ENCODE measurements around the gene HNF1B.

The HNF1B gene

DNA sequence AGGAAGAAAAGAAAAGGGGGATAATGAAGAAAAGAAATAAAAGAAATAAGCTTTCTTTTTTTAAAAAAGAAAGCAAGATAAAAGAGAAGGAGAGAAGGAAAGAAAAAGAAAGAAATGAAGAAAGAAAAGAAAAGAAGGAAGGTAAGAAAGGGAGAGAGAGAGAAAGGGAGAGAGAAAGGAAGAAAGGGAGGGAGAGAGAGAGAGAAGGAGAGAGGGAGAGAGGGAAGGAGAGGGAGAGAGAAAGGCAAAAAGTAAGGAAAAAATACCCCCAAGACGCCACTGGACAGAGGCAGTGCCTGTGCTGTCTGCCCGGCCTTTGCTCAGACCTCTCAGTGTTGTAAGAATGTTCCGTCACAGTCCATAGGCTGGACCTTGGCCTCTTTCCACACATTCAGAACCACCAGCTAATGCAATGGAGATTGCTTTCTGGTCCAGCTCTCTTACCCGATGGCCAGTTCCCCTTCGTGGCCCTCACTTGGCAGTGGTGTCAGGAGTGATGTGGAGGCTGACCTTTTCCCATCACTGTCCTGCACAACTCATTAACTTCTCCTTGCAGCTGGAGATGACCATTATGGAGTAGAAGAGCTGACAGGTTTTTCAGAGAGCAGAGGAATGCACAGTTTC, 14.3 kb upstream of the HNF1B start:
- FAIRE-seq = no peak

- no peak for FAIRE-seq
These were observed 11.2 kb upstream of the HNF1B start for GRCh38 chr17:37756051-37756450.

DNA sequence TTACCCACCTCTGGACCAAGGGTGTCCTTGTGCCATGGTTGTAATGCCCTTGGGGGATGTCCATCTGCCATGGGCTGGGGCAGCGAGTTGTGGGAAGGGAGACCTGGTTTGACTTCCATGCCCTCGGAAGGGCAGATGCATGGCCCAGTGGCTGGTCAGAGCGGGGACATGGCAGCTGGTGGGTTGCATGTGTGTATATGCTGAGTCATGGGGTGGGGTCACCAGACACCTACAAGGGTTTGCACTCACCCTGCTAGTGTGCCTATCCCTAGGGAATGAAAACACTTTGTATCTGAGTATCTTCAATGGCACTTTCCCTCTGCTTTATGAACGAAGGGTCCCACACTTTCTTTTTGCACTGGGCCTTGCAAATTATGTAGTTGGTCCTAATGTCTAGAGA, 10.6 kb upstream of the HNF1B start:
- no peak for FAIRE-seq

DNA sequence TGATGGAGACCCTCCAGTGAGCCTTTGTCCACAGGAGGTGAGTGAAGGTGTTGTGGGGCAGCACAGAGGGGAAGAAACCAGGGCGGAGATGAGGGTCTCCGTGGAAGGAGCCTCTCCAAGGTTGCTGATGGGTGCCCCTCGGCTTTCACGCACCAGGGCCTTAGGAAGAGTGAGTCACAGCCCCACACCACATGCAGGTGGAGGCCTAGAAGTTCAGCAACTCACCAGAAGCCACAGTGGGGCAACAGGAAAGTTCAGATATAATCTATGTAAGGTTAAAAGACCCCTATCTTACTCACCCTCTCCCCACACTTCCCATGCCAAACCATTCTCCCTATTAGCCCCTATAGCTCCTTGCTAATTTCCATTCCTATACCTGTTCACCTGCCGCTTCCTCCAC, 9.5 kb upstream of the HNF1B start:
- FAIRE-seq = no peak

DNA sequence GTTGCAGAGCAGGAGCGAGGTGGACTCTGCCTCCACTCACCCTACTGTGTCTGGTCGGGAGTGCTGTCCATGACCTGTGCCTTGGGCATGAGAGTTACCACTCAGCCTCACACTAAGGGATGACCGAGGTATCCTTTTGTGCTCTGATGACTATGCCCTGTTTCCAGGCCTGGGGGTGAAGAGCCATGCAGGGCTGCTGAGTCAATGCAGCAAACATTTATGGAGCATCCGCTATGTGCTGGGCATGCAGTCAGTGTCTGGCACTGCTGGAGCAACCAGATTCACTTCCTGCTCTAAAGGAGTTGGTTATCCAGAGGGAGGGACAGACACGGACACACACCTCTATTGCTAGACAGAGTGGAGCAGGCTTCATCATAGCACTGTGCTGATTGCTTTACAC, 7.6 kb upstream of the HNF1B start:
- FAIRE-seq = no peak

DNA sequence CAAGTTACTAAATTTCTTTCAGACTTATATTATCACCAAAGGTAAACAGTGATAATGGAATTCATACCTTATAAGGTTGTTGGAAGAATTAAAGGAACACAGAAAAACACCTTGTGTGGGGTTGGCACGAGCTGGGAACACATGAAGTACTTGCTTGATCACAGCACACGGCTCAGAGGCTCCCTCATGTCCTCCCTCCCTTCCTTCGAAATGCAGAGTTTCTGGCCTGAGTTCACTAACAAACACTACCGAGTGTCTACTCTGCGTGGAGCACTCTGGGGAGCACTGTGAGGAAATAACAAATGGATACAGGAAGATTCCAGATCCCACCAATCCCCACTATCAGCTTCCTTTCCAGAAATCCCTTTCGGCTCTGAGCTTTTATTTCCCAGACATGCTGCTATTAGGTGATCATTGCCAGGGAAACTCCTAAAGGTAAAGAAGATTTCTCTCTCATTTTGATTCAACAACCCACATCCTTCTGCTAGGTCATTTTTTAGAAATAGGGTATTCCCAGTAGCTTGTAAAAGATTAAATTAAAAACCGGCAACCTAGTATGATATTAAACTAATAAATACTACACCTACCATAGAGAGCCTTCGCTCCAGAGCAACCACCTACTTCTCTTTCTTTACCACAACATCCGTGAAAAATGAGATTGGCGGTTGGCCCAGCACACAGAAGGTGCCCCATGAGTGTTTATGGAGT, 6.1 kb upstream of the HNF1B start:
- FAIRE-seq = no peak

DNA sequence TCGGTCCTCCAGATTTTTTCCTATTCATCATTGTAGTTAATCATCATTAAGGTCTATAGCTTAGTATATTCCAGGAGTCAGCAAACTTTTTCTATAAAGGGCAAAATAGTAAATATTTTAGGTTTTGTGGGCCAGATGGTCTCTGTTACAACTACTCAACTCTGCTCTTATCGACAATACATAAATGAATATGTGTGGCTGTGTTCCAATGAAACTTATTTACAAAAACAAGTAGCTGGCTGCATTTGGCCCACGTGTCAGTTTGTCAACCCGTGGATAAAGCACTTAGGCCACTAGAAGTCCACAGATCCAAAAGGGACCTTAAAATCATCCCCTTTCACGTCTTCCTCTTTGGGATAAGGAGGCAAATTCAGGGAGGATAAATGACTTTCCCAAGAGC, 5.4 kb upstream of the HNF1B start:
- FAIRE-seq = no peak

- no peak for FAIRE-seq
These were observed 2.4 kb upstream of the HNF1B start for GRCh38 chr17:37747222-37747621.

- no peak for FAIRE-seq
These were observed 1.8 kb upstream of the HNF1B start for GRCh38 chr17:37746617-37747016.

GRCh38 chr17:37745801-37746426, 1.1 kb upstream of the HNF1B start:
- no peak for FAIRE-seq

- FAIRE-seq = no peak
These were observed 279 bp downstream of the HNF1B start for GRCh38 chr17:37744633-37744927.

GRCh38 chr17:37743875-37744632, 805 bp downstream of the HNF1B start:
- no peak for FAIRE-seq

- no peak for FAIRE-seq
These were observed 1.3 kb downstream of the HNF1B start for GRCh38 chr17:37743612-37743874.

DNA sequence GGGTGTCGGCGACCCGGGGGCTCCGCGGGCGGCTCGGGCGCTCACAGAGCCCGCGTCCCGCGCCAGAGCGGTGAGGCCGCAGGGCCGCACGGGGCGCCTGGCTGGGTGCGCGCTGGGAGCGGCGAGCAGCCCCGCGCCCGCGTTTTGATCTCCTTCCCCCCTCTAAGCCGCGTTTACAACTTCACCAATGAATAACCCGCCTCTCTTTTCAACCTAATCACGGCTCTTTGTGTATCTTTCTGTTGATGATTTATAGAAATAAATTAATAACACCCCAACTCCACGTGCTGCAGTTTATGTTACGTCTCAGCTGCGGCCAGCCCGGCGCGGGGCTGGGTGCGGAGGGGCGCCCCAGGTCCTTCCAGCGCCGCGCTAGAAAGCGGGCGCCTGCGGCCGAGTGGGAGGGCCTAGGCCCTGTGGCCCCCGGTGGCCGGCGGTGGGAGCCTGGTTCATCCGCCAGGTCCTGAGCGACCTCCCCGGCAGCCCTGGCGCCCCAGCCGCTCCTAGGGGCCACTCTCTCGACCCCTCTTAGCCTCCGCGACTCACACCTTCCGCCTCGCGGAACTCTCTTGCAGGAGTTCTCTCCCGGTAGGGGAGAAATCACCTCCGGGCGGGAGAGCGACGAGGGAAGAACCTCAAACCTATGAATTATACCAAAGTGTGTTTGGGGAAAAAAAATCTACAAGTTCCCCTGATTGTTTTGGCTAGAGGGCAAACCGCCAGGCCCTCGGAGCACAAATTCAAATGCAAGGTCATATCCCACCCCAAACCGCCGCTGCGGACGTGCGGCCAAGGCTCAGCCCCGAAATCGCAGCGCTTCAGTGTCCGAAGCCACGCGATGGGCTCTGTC, 1.9 kb downstream of the HNF1B start:
- FAIRE-seq = no peak

DNA sequence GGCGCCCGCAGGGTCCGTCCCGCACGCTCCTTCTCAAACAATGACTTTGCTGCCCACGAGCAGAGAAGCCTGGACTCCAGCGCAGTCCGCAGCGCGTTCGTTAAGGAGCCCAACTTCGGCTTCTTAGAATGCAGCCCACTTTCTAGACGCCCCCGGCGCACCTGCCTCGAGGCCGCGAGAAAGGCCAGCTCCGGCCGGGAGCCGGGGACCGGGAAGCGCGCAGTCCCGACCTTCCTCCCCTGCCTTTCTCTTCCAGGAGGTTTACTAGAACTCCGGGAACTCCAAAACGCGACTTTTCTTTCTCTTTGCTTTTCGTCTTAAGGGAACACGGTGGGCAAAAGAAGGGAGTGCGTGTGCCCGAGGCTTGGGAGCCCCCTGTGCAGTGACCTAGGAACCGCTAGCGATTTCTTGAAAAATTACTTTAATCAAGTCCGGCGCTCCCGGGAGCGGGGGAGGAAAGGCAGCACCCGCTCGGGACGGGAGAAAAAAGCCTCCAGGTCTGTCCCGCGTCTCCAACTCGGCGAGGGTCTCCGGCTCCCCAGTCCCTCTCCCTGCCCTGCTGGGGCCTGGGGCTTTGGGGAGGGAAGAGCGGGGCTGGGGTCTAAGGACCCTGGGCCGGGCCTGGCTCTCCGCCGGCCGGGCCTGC, 2.6 kb downstream of the HNF1B start:
- FAIRE-seq = no peak

DNA sequence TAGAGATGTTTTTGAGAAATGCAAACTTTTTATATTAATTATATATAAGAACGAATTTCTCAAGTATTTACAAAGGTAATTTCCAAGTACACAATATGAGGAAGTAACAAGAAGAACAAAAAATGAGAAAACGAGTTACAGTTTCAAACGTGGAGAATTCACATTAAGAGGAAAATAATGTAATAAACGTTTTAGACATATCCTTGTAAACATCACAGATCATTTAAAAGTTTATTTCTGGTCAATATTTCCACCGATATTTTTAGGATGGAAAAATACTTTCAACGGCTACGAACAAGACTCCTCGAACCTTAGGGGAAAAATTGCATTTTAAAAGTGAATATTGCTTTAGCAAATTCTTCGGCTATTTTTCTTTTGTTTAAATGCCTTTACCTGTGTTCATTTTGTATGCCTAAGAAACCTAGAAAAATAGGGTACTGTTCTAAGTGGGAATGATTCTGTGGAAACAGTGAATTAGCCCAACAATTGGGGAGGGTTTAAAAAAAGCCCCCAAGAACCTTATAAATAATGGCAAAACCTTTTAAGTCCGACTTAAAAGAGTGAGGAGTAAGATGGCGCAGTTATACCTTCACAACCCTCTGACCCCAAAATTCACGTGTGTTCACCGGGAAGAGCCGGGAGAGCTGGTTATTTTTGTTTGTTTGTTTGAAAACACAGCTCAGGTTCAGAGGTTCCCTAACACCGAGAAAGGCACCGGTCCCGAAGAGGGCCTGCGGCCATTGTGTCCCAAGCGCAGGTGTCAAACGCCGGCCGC, 3.3 kb downstream of the HNF1B start:
- no peak for FAIRE-seq

- no peak for FAIRE-seq
These were observed 3.9 kb downstream of the HNF1B start for GRCh38 chr17:37740915-37741314.

GRCh38 chr17:37737971-37738370, 6.9 kb downstream of the HNF1B start:
- FAIRE-seq = no peak

DNA sequence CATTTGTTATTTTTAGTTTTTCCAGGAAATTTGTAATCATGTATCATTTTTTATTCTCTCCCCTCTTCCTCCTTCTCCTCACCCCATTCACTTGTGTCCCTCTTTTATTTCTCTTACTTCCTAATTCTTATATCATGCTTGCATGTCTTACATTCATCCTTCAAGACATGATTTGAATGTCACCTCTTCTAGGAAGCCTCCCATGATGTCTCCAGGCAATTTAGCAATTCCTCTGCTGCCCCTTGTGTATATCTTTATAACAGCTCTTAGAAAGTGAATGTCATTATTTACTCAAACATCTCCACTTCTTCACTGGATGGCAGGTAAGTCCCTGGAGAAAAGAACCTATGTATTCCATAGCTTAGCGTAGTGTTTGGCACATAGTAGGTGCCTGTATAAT, 7.8 kb downstream of the HNF1B start:
- no peak for FAIRE-seq

- FAIRE-seq = no peak
These were observed 8.4 kb downstream of the HNF1B start for GRCh38 chr17:37736428-37736827.

DNA sequence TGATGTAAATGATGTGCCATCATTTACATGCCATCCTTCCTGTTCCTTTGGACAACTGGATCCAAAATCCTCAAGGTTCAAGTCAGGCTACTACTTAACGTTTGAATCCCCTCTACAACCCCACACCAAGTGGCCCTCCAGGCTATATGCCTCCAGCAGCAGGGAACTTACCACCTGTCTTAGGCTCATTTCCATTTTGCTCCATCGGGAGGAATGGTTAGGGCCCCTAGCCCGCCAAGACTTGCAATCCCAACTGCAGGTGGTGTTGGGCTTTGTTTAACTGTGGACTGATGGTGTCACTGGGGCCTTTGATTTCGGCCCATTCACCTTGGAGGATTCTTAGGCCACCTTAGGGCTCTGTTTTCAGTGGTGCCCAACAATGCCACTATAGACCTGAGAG, 9.7 kb downstream of the HNF1B start:
- no peak for FAIRE-seq

DNA sequence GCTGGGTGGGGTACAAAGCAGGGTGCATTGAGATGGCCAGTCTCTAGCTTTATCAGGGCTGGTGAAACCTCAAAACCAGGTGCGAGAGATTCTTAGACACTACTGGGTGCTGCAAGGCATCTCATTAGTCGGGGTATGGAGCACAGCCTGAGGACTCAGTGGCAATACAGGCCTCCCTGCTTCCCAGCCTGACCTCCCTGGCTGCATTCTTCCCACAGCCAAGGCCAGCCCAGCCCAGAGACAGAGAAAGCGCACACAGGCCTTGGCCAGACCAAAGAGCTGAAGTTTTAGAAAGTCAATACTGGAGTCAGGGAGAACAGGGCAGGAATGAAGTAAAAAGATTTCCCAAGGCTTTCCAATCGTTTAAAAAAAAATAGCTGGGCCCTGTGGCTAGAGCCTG, 12.5 kb downstream of the HNF1B start:
- FAIRE-seq = no peak
